ENCODE measurements around the gene CRTC1. TPM values are rescaled to one million over a fixed set of nuclear protein-coding genes. Genes with fewer than 3 reads are reported as not detected.

Gene CRTC1
- total RNA-seq, 2 experiments from 2014 or later, result 5.9 to 6.4 TPM

DNA sequence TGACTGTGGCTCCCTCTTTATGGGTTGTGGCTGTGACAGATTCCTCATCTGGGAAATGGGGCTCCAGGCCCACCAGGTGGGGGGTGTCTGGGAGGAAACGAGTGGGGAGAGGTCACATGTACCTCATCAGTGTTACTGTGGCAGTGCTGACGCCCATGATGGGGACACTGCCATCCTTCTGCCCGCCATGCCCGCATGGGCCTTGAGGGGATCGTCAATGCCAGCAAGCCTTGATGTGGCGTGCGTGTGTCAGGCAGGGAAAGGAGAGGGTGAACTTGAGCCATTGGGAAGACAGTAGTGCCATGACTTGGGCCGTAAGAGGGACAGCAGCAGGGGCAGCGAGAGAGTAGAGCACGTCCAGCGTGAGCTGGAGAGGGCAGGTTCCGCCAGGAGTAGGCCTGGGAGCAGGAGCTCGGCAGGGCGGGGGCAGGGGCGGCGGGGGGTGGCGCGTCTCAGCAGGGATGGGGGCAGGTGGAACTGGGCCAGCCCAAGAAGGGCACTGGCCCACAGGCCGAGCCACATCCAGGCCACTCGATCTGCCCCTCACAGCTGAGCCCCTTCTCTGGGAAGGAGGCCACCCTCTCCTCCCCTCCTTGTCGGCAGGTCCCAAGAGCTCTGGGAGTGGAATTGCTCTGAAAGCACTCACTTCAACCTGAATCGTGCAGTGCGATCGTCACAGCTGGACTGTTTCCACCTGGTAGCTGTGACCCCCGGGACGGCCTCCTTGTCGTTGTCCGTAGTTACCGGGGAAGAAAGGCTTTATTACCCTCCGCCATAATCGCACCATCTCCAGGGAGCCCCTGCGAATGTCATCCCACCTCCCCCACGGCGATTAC lies 36.7 kb upstream of the CRTC1 start:
- DNase-seq, result no peak
- Mint-ChIP-seq H3K4me1 (peaks cover 3% of the 10 kb centered on the region), H3K36me3 (no peaks in the 10 kb centered on the region), H3K4me3 (no peak overlapping the region), H3K9me3 (ENCODE audit: low read depth) (no peaks in the 10 kb centered on the region), H3K27me3 (no peaks in the 10 kb centered on the region), H3K27ac (no peak overlapping the region)
- ATAC-seq, result no peak
- CTCF ChIA-PET, result no interaction called here

GRCh38 chr19:18647371-18647767 lies 36.1 kb upstream of the CRTC1 start:
- Mint-ChIP-seq H3K4me3 (no peak overlapping the region), H3K4me1 (peaks cover 3% of the 10 kb centered on the region), H3K27me3 (no peaks in the 10 kb centered on the region), H3K27ac (no peak overlapping the region), H3K9me3 (ENCODE audit: low read depth) (no peaks in the 10 kb centered on the region), H3K36me3 (no peaks in the 10 kb centered on the region)
- CTCF ChIA-PET, result no interaction called here
- ATAC-seq (no peak), DNase-seq (no peak)

GRCh38 chr19:18647807-18648206 lies 35.7 kb upstream of the CRTC1 start:
- H3K4me1 Mint-ChIP-seq, result peaks cover 3% of the 10 kb centered on the region

DNA sequence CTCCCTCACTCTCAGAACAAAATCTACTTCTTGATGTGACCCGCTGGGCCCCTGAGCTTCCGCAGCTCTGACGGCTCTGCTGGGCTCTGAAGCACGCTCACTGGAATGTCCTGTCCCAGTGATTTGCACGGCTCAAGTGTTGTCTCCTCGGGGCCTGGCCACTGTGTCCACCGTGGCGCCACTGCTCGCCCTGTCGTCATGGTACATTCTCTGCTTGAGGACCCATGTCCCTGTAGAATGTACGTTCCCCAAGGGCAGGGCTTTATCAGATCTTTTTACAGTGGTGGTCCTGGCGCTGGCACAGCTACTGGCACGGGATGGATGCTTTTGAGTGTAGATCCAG lies 34.5 kb upstream of the CRTC1 start:
- no peaks in the 10 kb centered on the region for H3K27me3 Mint-ChIP-seq
- no peaks in the 10 kb centered on the region for H3K36me3 Mint-ChIP-seq
- H3K27ac Mint-ChIP-seq, result no peak overlapping the region
- peaks cover under 1% of the 10 kb centered on the region for H3K4me1 Mint-ChIP-seq
- H3K4me3 Mint-ChIP-seq, result no peak overlapping the region
- DNase-seq, result no peak
- CTCF ChIA-PET, result interaction anchor here (1.4 kb wide), 1 partner anchor 26 kb away, joined by 3 read pairs; no protein-coding TSS in a partner anchor
- ATAC-seq, result no peak
- H3K9me3 Mint-ChIP-seq (ENCODE audit: low read depth), result no peaks in the 10 kb centered on the region

More at GRCh38 chr19:18647807-18648206, 35.7 kb upstream of the CRTC1 start:
- Mint-ChIP-seq H3K27me3 (no peaks in the 10 kb centered on the region), H3K9me3 (ENCODE audit: low read depth) (no peaks in the 10 kb centered on the region), H3K4me3 (no peak overlapping the region), H3K36me3 (no peaks in the 10 kb centered on the region), H3K27ac (no peak overlapping the region)
- DNase-seq (no peak), ATAC-seq (no peak)
- CTCF ChIA-PET, result no interaction called here

GRCh38 chr19:18649371-18650020 lies 34.0 kb upstream of the CRTC1 start:
- DNase-seq (no peak), ATAC-seq (no peak)
- H3K4me3 Mint-ChIP-seq, result no peak overlapping the region
- no peaks in the 10 kb centered on the region for H3K9me3 Mint-ChIP-seq (ENCODE audit: low read depth)
- CTCF ChIA-PET, result interaction anchor here (1.4 kb wide), 1 partner anchor 25 kb away, joined by 3 read pairs; no protein-coding TSS in a partner anchor
- H3K27ac Mint-ChIP-seq, result no peak overlapping the region
- H3K4me1 Mint-ChIP-seq, result no peaks in the 10 kb centered on the region
- H3K27me3 Mint-ChIP-seq, result no peaks in the 10 kb centered on the region
- no peaks in the 10 kb centered on the region for H3K36me3 Mint-ChIP-seq

DNA sequence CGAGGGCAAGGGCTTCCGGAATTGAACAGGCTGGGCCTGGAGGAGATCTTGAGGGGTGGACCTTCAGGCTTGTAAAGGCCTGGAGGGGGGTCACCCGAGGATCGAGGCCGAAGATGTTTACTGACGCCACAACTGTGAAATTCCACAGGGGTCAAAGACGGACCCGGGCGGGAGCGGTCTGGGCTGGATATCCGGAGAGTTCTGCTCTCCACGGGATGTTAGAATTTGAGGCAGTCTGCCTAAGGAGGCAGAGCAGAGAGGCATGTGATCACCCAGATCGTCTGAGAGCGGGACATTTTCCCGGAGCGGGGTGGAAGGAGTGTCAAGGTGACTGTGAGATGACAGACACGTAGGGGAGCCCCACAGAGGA lies 33.5 kb upstream of the CRTC1 start:
- DNase-seq (no peak), ATAC-seq (no peak)
- Mint-ChIP-seq H3K9me3 (ENCODE audit: low read depth) (no peaks in the 10 kb centered on the region), H3K4me1 (no peaks in the 10 kb centered on the region), H3K4me3 (no peak overlapping the region), H3K36me3 (no peaks in the 10 kb centered on the region), H3K27ac (no peak overlapping the region), H3K27me3 (no peaks in the 10 kb centered on the region)
- CTCF ChIA-PET, result no interaction called here

- H3K9me3 Mint-ChIP-seq (ENCODE audit: low read depth), result no peaks in the 10 kb centered on the region
These were observed 32.9 kb upstream of the CRTC1 start for GRCh38 chr19:18650468-18651041.

GRCh38 chr19:18651300-18651699 lies 32.2 kb upstream of the CRTC1 start:
- CTCF ChIA-PET, result no interaction called here
- DNase-seq (no peak), ATAC-seq (no peak)
- H3K27ac Mint-ChIP-seq, result no peak overlapping the region
- H3K4me3 Mint-ChIP-seq, result no peak overlapping the region
- no peaks in the 10 kb centered on the region for H3K4me1 Mint-ChIP-seq
- H3K9me3 Mint-ChIP-seq (ENCODE audit: low read depth), result no peaks in the 10 kb centered on the region
- no peaks in the 10 kb centered on the region for H3K36me3 Mint-ChIP-seq
- no peaks in the 10 kb centered on the region for H3K27me3 Mint-ChIP-seq

More at GRCh38 chr19:18650468-18651041, 32.9 kb upstream of the CRTC1 start:
- Mint-ChIP-seq H3K36me3 (no peaks in the 10 kb centered on the region), H3K4me3 (no peak overlapping the region), H3K4me1 (no peaks in the 10 kb centered on the region), H3K27me3 (no peaks in the 10 kb centered on the region), H3K27ac (no peak overlapping the region)
- DNase-seq (no peak), ATAC-seq (no peak)
- CTCF ChIA-PET, result no interaction called here

GRCh38 chr19:18651733-18652132 lies 31.7 kb upstream of the CRTC1 start:
- DNase-seq (no peak), ATAC-seq (no peak)
- H3K9me3 Mint-ChIP-seq (ENCODE audit: low read depth), result no peaks in the 10 kb centered on the region
- H3K27me3 Mint-ChIP-seq, result no peaks in the 10 kb centered on the region
- H3K27ac Mint-ChIP-seq, result no peak overlapping the region
- CTCF ChIA-PET, result no interaction called here
- no peaks in the 10 kb centered on the region for H3K4me1 Mint-ChIP-seq
- H3K36me3 Mint-ChIP-seq, result no peaks in the 10 kb centered on the region
- H3K4me3 Mint-ChIP-seq, result no peak overlapping the region

DNA sequence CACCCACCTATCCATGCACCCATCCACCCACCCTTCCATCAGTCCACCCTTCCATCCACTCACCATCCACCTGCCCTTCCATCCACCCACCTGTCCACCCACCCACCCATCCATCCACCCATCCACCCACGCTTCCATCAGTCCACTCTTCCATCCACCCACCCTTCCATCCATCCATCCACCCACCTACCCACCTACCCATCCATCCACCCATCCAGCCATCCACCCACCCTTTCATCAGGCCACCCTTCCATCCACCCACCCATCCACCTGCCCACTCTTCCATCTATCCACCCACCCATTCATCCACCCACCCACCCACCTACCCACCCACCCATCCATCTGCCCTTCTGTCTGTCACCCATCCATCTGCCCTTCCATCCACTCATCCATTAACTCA lies 29.6 kb upstream of the CRTC1 start:
- Mint-ChIP-seq H3K4me3 (no peak overlapping the region), H3K4me1 (no peaks in the 10 kb centered on the region), H3K9me3 (ENCODE audit: low read depth) (no peaks in the 10 kb centered on the region), H3K36me3 (no peaks in the 10 kb centered on the region), H3K27ac (no peak overlapping the region), H3K27me3 (no peaks in the 10 kb centered on the region)
- CTCF ChIA-PET, result no interaction called here
- ATAC-seq, result no peak
- no peak for DNase-seq

- no peak for DNase-seq
- no peaks in the 10 kb centered on the region for H3K9me3 Mint-ChIP-seq (ENCODE audit: low read depth)
- no peak overlapping the region for H3K27ac Mint-ChIP-seq
- H3K27me3 Mint-ChIP-seq, result no peaks in the 10 kb centered on the region
- H3K36me3 Mint-ChIP-seq, result no peaks in the 10 kb centered on the region
- no peaks in the 10 kb centered on the region for H3K4me1 Mint-ChIP-seq
- CTCF ChIA-PET, result no interaction called here
- no peak for ATAC-seq
- H3K4me3 Mint-ChIP-seq, result no peak overlapping the region
These were observed 29.0 kb upstream of the CRTC1 start for GRCh38 chr19:18654469-18654868.

DNA sequence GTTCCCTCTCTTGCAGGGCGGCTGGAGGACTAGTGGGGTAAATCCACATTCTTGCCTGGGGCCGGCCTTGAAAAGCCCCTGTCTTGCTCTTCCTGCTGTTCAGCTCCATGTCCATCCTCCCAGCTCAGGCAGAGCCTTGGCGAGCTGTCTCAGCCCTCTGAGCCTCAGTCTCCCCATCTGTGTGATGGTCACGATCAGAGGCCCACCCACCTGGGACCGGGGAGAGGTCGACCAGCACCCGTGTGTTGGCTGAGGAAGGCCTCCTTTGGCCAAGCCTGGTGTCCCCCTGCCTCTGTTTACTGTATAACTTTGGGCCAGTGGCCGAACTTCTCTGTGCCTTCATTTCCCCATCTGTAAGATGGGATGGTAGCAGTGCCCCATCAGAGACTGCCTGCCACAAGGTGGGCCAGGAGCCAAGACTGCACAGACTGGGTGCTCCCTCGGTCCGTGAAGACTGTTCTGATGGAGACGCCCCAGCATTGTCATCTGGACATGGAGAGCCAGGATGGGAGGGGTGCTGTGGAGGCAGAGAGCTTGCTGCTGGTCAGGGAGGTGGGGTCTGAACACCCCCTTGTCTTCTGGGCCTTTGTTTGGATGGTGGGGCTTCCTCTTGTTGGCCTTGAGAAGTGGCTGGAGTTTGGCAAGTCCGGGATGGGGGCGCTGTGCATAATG lies 28.2 kb upstream of the CRTC1 start:
- CTCF ChIA-PET, result no interaction called here
- Mint-ChIP-seq H3K4me3 (no peak overlapping the region), H3K4me1 (no peaks in the 10 kb centered on the region), H3K9me3 (ENCODE audit: low read depth) (no peaks in the 10 kb centered on the region), H3K36me3 (no peaks in the 10 kb centered on the region), H3K27me3 (no peaks in the 10 kb centered on the region), H3K27ac (no peak overlapping the region)
- ATAC-seq (no peak), DNase-seq (no peak)

GRCh38 chr19:18656337-18657086 lies 27.0 kb upstream of the CRTC1 start:
- CTCF ChIA-PET, result no interaction called here
- Mint-ChIP-seq H3K27ac (no peak overlapping the region), H3K27me3 (no peaks in the 10 kb centered on the region), H3K36me3 (no peaks in the 10 kb centered on the region), H3K4me1 (peaks cover 1% of the 10 kb centered on the region), H3K9me3 (ENCODE audit: low read depth) (no peaks in the 10 kb centered on the region), H3K4me3 (no peak overlapping the region)
- no peak for DNase-seq
- ATAC-seq, result no peak
